GM18526 (cell line): ENCODE data around the gene RFESD.

Experiments
- POLR2A ChIP-seq: IDR thresholded peaks from 3 replicates; pipeline ENCODE4 v1.6.1; 2011; ENCODE audit not compliant: insufficient read length; ENCODE audit errors: extremely low read depth

Gene RFESD

GRCh38 chr5:95623706-95624105 is 22.9 kb upstream of the RFESD start:
- TF ChIP-seq POLR2A: no peak

DNA sequence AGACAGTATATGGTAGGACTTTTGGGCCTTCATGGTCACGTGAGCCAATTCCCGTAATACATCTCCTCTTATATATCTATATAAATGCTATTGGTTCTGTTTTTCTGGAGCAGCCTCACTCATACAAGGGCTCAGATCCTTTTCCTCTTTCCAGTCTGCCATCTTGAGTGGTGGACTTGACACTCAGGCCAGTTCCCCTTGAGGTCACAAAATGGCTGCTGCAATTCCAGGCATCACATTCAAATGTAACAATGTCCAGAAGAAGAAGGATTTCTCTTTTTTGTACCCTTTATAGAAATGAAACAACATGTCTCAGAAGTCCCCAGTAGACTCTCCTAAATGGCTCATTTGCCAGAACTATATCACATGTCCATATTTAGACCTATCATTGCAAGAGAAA is 22.2 kb upstream of the RFESD start:
- no peak for TF ChIP-seq POLR2A

- TF ChIP-seq POLR2A: no peak
Observed at GRCh38 chr5:95626701-95627100, 19.9 kb upstream of the RFESD start.

- no peak for TF ChIP-seq POLR2A
Observed at GRCh38 chr5:95627971-95628810, 18.4 kb upstream of the RFESD start.

DNA sequence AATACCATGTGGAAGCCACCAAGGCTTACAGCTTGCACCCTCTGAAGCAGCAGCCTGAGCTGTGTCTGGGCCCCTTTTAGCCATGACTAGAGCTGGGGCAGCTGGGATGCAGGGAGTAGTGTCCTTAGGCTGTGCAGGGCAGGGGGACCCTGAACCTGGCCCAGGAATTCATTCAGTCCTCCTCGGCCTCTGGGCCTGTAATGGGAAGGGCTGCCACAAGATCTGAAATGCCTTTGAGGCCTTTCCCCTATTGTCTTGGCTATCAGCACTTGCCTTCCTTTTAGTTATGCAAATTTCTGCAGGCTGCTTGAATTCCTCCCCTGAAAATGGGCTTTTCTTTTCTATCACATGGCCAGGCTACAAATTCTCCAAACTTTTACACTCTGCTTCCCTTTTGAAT is 17.6 kb upstream of the RFESD start:
- TF ChIP-seq POLR2A: no peak

DNA sequence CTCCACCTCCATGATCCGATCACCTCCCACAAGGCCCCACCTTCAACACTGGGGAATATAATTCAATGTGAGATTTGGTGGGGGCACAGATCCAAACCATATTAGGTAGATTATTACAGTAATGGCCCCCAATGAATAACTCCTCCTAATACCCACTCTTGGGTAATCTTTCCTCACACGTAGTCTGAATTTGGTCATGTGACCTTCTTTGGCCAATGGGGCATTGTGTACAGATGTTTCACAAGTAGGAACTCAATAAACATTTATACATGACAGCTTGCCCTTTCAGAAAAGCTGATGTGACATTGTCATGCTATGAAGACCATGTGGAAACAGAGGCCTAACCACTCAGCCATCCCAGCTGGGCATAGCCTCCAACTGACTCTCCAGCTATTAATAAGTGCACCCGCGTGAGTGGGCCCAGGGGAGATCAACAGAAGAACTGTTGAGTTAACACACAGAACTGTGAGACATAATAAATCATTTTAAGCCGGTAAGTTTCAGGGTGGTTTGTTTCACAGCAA is 16.1 kb upstream of the RFESD start:
- TF ChIP-seq POLR2A: no peak

GRCh38 chr5:95631255-95631958 is 15.2 kb upstream of the RFESD start:
- TF ChIP-seq POLR2A: no peak

DNA sequence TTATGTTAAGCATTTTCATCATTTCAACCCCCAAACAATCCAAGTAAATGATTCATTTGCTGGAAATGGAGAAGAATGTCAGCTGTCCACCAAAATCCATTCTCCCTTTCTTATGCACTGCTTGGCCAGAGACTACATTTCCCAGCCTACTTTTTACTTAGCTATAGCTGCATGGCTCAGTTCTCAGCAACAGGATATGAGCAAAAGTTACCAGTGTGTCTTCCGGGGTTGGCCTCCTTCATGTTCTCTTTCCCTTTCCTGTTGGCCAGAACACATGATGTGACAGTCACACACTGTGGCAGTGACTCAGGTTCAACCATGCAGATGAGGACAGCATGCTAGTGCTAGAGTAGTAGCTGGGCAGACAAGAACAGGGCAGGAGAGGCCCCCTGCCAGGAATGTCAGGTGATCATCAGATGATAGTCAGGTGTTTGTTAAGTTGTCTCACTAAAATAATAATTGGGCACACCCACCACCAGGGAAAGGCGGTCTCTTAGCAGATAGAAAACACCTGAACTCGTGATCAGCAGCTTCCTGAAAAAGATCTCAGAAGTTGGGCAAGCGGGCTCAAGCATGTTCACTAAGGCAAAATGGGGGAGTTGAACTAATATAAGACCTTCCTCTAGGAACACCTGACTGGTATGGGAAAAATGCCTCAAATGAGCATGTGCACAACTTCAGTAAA is 14.4 kb upstream of the RFESD start:
- TF ChIP-seq POLR2A: no peak

GRCh38 chr5:95633671-95634070 is 12.9 kb upstream of the RFESD start:
- no peak for TF ChIP-seq POLR2A

- no peak for TF ChIP-seq POLR2A
Observed at GRCh38 chr5:95634081-95634480, 12.5 kb upstream of the RFESD start.

GRCh38 chr5:95638632-95639031 is 7.9 kb upstream of the RFESD start:
- no peak for TF ChIP-seq POLR2A

DNA sequence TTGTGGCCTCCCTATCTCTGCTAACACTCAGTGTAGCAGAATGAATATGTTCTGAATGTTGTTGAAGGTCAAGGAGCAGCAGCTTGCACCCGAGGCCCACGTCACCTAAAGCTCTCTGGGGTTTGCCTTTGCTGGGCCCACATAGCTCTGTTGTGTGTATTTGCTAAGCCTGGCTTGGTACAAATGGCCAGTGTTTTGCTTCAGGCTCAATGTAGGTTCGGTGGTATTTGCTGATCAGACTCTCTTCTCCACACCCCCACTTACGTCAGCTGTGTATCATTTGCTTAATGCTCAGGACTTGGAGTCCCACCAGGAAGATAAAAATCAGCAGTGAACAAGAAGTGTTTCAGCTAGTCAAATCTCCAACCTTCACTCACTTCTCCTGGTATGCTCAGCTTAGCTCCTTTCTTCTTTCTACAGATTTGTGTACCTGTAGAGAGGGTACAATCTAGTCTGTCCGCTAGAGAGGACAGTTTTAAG is 4.8 kb upstream of the RFESD start:
- no peak for TF ChIP-seq POLR2A

DNA sequence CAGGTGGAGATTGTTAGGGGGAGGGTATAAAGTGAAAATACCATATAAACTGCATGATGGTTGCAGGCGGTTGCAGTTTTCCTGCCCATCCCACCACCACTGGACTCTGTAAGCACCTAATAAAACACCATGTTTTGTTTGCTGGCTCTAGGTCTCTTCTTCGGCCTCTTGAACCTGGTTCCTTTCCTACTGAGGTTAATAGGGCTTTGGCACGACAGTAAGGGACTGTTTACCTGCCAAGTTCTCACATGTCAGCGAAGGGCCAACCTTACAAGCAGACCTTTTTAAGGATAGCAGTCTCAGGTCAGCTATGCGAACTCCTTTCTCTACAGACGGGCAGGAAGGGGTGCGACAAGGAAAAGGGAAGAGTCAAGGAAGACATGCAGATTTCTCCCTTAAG is 3.4 kb upstream of the RFESD start:
- no peak for TF ChIP-seq POLR2A

GRCh38 chr5:95644351-95645042 is 2.1 kb upstream of the RFESD start:
- no peak for TF ChIP-seq POLR2A

DNA sequence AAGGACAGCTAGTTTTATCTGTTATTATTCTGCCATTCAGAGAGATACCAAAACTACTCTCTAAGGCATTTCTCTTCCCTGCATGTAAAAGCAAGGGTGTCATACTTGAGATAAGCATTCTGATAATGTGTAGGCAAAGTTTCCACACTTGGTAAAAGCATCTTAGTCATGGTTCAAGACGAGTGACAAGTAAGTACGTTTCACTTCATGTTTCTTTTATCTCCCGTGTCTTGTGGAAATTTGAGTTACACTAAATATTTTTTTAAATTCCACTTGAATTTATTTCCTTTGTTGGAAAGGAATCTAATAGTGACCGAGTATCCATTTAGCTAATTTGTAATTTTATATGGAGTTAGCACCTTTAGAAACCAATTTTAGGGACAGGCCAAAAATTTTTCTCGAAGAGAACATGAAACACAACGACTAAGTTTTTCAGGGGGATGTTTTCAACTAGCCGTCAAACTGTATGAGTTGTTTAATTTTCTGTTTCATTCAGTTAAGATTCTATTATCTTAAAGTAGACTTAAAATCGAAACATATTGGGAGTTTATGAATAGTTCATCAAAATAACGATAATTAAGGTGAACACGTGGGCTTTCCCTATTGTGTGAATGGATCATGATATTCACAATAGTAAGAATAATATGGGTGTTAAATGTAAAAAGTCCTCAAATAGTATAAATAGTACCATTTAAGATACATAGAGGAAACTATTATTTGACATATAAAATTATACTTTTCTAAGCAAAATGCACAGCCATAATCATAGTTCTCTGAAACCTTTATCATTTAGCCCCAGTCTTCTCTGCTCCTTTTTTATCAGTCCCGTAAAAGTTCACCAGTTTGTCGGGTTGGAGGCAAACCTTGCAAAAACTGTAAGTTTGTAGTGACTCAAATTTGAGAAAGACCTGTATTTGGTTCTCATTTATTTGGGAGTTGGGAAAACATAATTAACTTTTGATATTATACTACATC is 1.6 kb downstream of the RFESD start:
- TF ChIP-seq POLR2A: no peak
